ENCODE results near the gene GNG7. TPM values are rescaled to one million over a fixed set of nuclear protein-coding genes. Genes with fewer than 3 reads are reported as not detected.
"Not testable (repeated sequence)": the region's sequence is repeated elsewhere in the genome, so short reads cannot be mapped to it uniquely, and the experiment has no call there.

Gene GNG7
- total RNA-seq, 1 donor, result 5.1 TPM

DNA sequence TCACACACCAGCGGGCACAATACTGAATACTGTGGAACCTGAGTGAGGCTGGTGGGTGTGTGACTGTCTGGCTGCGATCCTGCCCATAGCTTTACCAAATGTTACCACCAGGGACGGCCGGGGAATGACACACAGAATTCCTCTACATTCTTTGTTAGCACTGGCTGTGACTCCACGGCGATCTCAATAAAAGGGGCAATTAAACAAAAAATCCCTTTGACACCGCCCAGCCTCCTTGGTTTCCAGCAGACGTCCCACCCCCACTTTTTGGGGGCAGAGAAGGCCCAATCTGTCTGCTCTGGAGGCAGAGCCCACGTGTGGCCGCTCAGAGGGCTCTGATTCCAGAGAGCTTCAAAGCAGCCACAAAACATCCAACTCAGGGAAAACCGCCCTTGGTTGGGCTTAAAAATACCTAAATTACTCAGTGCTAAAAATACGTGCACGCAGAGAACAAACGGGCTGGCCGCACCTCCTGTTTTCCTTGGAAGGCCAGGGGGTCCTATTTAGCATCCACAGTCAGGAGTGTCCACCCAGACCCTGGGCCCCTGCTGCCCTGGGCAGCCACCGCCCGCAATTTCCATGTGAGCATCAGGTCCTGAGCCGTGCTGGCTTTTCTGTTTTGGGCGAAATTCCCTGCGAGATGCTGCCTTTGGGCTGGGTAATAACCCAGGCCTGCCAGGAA, 178.7 kb downstream of the GNG7 start:
- DNase-seq (ENCODE audit: low read depth in 2 of 3, low spot score in 2 of 3), result no peak

GRCh38 chr19:2519482-2519881, 183.0 kb downstream of the GNG7 start:
- DNase-seq (ENCODE audit: low read depth in 2 of 3, low spot score in 2 of 3), result no peak

GRCh38 chr19:2518856-2519255, 183.6 kb downstream of the GNG7 start:
- DNase-seq (ENCODE audit: low read depth in 2 of 3, low spot score in 2 of 3), result not testable (repeated sequence)

DNA sequence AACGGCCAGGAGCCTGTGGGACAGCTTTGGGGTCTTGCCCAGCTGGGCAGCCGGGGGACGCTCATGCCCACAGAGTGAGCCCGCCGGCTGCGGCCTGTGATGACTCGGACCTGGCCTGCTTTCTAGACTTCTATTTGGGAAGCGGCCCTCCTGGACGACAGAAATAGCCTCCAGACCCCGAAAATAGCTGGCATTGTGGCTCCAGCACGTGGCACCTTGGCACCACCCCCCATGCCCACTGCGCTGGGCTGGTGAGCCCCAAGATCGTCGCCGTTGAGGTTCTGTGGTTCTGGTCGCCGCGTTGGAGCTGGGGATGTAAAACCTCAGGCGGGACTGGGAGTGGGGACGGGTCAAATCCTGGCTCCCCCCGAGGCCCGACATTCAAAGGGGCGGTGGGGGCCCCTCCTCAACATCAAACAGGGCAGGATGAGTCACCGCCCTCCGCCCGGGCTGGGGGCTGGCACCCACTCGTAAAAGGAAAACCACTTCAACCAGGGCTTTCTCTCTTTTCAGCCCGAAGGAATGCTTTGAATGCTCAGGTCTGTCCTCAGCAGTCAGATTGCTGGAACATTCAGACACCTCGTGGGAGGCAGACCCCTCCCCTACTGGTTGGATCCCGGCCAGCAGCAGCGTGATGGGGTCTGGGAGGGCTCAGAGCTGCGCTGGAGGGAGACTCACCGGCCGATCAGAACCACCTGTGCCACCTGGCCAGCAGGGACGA, 184.5 kb downstream of the GNG7 start:
- DNase-seq (ENCODE audit: low read depth in 2 of 3, low spot score in 2 of 3), result no peak

DNA sequence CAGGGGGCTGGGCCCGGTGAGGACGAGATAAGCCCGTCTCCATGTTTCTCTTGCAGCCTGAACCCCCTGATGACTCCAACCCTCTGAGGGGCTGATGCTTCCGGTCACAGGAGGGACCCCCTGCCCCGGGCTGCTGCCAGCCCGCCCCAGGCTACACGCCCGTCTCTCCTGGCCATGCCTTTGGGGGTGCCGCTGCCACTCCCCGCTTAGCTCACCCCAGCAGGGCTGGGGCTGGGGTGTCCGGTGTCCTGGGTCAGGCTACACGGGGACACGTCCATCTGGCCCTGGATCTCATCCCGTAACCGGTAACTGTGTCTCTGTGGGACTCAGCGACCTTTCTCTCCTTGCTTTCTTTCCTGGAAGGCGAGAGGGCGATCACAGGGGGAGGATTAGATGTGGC, 185.8 kb downstream of the GNG7 start:
- no peak for DNase-seq (ENCODE audit: low read depth in 2 of 3, low spot score in 2 of 3)

DNA sequence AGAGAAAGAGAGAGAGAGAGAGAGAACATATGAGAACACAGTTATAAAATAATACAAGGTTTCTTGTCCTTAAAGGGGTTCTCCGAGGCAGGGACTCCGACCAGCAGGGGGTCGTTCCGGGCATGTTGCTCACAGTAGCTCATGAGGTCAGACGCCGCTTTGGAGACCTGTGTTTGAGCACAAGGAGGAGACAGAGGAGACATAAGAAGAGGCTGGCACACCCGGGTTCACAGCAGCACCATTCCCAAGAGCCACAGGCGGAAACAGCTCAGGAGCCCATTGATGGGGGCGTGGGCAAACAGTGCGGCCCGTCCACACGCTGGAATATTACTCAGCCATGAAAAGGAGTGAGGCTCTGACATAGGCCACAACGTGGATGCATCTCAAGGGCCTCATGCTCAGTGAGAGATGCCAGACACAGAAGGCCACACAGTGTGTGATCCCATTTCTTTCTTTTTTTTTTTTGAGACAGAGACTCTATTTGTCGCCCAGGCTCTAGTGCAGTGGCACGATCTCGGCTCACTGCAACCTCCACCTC, 187.4 kb downstream of the GNG7 start:
- DNase-seq (ENCODE audit: low read depth in 2 of 3, low spot score in 2 of 3), result no peak

GRCh38 chr19:2512523-2513431, 189.7 kb downstream of the GNG7 start:
- DNase-seq (ENCODE audit: low read depth in 2 of 3, low spot score in 2 of 3), result no peak

GRCh38 chr19:2511991-2512390, 190.5 kb downstream of the GNG7 start:
- no peak for DNase-seq (ENCODE audit: low read depth in 2 of 3, low spot score in 2 of 3)

DNA sequence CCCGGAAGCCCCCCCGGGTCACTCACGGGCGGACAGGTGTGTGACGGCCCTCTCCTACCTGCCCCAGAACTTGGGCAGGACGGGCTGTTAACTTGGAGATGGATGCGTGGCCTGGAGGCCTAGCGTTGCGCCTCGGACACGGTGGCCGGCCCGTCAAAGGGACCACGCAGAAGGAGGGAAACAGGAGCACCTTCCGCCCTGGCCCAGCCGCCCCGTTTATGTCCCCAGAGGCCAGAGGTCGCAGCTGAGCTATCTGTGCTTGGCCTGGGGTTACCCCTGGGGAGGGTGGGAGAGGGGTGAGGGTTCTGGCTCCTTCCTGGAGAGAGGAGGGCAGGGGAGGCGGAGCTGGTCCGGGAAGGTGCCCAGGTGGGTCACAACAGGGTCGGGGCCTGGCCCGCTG, 190.9 kb downstream of the GNG7 start:
- no peak for DNase-seq (ENCODE audit: low read depth in 2 of 3, low spot score in 2 of 3)

GRCh38 chr19:2509096-2509495, 193.4 kb downstream of the GNG7 start:
- DNase-seq (ENCODE audit: low read depth in 2 of 3, low spot score in 2 of 3), result no peak

DNA sequence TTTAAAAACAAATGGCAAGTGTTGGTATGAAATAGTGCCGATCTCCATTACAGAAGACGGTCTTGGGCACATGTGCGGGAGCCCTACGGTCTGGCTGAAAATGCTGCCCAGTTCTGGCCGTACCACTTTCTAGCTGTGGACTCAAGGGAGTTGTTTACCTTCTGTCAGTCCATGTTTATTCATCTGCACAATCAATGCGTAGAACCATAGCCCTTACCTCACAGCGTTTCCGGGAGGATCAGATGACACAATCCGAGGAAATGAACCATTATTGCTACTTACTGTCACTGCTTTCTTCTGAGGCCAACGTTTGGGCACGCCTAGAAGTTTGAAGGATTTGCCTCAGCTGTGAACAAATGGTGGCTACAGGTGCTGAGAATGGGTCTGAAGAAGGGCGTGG, 195.4 kb downstream of the GNG7 start:
- DNase-seq (ENCODE audit: low read depth in 2 of 3, low spot score in 2 of 3), result no peak

GRCh38 chr19:2506656-2507055, 195.8 kb downstream of the GNG7 start:
- not testable (repeated sequence) for DNase-seq (ENCODE audit: low read depth in 2 of 3, low spot score in 2 of 3)

- DNase-seq (ENCODE audit: low read depth in 2 of 3, low spot score in 2 of 3), result no peak
These were observed 198.9 kb downstream of the GNG7 start for GRCh38 chr19:2503521-2504109.

DNA sequence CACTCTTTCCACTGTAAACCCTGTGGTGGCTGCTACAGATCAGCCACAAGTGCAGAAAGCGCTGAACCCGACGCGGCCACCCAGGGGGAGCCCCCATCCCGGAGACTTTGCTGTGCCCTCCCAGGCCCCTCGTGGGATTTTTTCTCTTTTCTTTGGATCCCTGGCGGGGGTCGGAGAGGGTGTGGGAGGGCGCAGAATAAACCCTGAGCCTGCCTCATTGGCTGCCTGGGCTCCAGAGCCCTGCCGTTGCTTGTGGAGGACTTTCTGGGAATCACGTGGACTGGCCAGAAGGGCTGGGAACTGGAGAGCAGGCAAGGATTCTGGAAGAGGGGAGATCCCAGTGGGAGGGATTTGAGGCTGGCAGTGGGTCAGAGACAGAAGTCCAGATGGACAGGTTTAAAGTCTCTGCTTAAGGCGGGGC, 201.6 kb downstream of the GNG7 start:
- DNase-seq (ENCODE audit: low read depth in 2 of 3, low spot score in 2 of 3), result no peak

- no peak for DNase-seq (ENCODE audit: low read depth in 2 of 3, low spot score in 2 of 3)
These were observed 202.3 kb downstream of the GNG7 start for GRCh38 chr19:2500156-2500555.

DNA sequence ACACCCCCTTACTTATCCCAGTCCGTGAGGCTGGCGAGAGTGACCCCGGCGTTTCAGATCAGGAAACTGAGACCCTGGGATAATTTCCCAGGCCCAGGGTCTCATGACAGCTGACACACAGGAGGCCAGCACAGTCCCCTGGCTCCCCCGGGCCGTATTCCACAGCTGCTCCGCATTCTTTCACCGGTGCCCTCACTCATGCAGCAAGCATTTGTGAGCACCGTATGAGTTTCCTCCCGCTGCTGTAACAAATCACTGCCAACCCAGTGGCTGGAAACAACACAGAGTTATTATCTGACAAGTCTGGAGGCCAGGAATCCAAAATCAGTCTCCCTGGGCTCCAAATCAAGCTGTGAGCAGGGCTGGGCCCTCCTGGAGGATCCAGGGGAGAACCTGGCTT, 205.3 kb downstream of the GNG7 start:
- DNase-seq (ENCODE audit: low read depth in 2 of 3, low spot score in 2 of 3), result no peak

GRCh38 chr19:2495651-2496316, 206.7 kb downstream of the GNG7 start:
- no peak for DNase-seq (ENCODE audit: low read depth in 2 of 3, low spot score in 2 of 3)

GRCh38 chr19:2495130-2495641, 207.3 kb downstream of the GNG7 start:
- DNase-seq (ENCODE audit: low read depth in 2 of 3, low spot score in 2 of 3), result peak in 1 of 3 donors; percentile 28

DNA sequence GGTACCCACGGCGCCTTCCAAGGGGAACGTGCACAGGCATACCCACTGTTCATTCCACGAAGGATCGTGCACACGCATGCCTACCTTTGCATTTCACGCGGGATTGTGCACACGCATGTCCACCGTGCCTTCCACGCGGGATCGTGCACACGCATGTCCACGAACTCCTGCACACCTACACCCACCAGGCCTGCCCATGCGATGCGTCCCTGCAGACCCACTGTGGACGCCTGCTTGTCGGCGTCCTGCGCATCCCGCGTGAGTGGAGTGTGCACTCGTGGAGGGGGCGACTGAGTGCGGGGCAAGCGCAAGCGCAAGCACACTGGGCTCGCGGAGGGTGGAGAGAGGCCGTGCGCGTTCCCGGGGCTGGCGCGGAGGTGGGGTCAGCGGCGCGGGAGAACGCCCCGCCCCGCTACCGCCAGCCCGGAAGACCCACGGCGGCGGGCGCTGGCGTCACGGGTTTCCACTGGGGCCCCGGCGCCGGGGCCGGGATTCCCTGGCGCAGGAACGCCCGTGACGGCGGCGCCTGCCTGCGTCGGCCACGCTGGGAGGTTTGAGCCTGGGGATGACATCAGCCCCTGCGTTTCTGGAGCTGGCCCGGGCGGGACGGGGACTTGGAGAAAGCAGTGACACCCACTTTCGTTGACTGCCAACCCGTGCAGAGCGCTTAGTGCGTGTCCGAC, 207.9 kb downstream of the GNG7 start:
- DNase-seq (ENCODE audit: low read depth in 2 of 3, low spot score in 2 of 3), result peak; percentile 39 to 54 (median 51)
